ENCODE data around the gene IGSF21. TPM values are rescaled to one million over a fixed set of nuclear protein-coding genes. Genes with fewer than 3 reads are reported as not detected.

Gene IGSF21
- total RNA-seq, 1 experiment from 2014 or later, result 30.5 TPM

GRCh38 chr1:18166929-18167328 is 59.3 kb downstream of the IGSF21 start (continued):
- no peak for TF ChIP-seq NFE2L1 (CRISPR knock-in tag; IDR thresholded peaks at IDR 0.05)
- no peak for TF ChIP-seq OVOL2 (CRISPR knock-in tag; IDR thresholded peaks at IDR 0.05; ENCODE audit: borderline replicate concordance)
- TF ChIP-seq NFYB (CRISPR knock-in tag; conservative IDR thresholded peaks at IDR 0.05; ENCODE audit: low read depth), result no peak
- TF ChIP-seq ATF1 (CRISPR knock-in tag; IDR thresholded peaks at IDR 0.05), result no peak
- TF ChIP-seq FOXJ3 (CRISPR knock-in tag; IDR thresholded peaks at IDR 0.05; ENCODE audit: borderline replicate concordance), result no peak
- TF ChIP-seq PRRX2 (CRISPR knock-in tag; IDR thresholded peaks at IDR 0.05), result no peak

GRCh38 chr1:18170444-18170843 is 62.8 kb downstream of the IGSF21 start:
- no peak for TF ChIP-seq USF1 (CRISPR knock-in tag; IDR thresholded peaks at IDR 0.05)
- TF ChIP-seq ZSCAN18 (CRISPR knock-in tag; IDR thresholded peaks at IDR 0.05), result no peak
- no peak for TF ChIP-seq IRF1 (CRISPR knock-in tag; IDR thresholded peaks at IDR 0.05)
- no peak for TF ChIP-seq ZNF138 (CRISPR knock-in tag; conservative IDR thresholded peaks at IDR 0.05)
- TF ChIP-seq GRHL2 (CRISPR knock-in tag; IDR thresholded peaks at IDR 0.05; ENCODE audit: insufficient replicate concordance, severe bottlenecking), result no peak
- TF ChIP-seq FOXK1 (CRISPR knock-in tag; IDR thresholded peaks at IDR 0.05), result no peak
- no peak for TF ChIP-seq PRRX2 (CRISPR knock-in tag; IDR thresholded peaks at IDR 0.05)
- no peak for TF ChIP-seq IRF2 (CRISPR knock-in tag; IDR thresholded peaks at IDR 0.05; ENCODE audit: borderline replicate concordance, low read depth)
- no peak for TF ChIP-seq CDX4 (CRISPR knock-in tag; IDR thresholded peaks at IDR 0.05; ENCODE audit: borderline replicate concordance)
- TF ChIP-seq SMAD3 (CRISPR knock-in tag; IDR thresholded peaks at IDR 0.05; ENCODE audit: borderline replicate concordance), result no peak
- no peak for TF ChIP-seq E2F4 (CRISPR knock-in tag; IDR thresholded peaks at IDR 0.05; ENCODE audit: borderline replicate concordance, low read depth)
- no peak for TF ChIP-seq ESRRA (CRISPR knock-in tag; IDR thresholded peaks at IDR 0.05; ENCODE audit: borderline replicate concordance)
- no peak for TF ChIP-seq NFATC4 (CRISPR knock-in tag; IDR thresholded peaks at IDR 0.05)
- TF ChIP-seq HMGA2 (CRISPR knock-in tag; IDR thresholded peaks at IDR 0.05), result no peak
- TF ChIP-seq MAX (CRISPR knock-in tag; IDR thresholded peaks at IDR 0.05), result no peak
- no peak for TF ChIP-seq ATF1 (CRISPR knock-in tag; IDR thresholded peaks at IDR 0.05)
- TF ChIP-seq MXD4 (CRISPR knock-in tag; IDR thresholded peaks at IDR 0.05; ENCODE audit: borderline replicate concordance), result no peak
- TF ChIP-seq ETV6 (CRISPR knock-in tag; IDR thresholded peaks at IDR 0.05), result no peak
- TF ChIP-seq KAT7 (CRISPR knock-in tag; IDR thresholded peaks at IDR 0.05; ENCODE audit: borderline replicate concordance), result no peak
- H3K27ac Mint-ChIP-seq, result no peak overlapping the region
- no peaks in the 10 kb centered on the region for H3K36me3 Mint-ChIP-seq
- no peaks in the 10 kb centered on the region for H3K9me3 Mint-ChIP-seq
- H3K27me3 Mint-ChIP-seq (ENCODE audit: low read depth), result no peaks in the 10 kb centered on the region
- ChIA-PET CTCF (no interaction called here), POLR2A (no interaction called here)
- H3K4me1 Mint-ChIP-seq, result peaks cover 41% of the 10 kb centered on the region
- H3K4me3 Mint-ChIP-seq, result no peak overlapping the region
- DNase-seq (ENCODE audit: low spot score) (no peak), ATAC-seq (no peak)

Measured in WTC11 (cell line).